ENCODE data around the gene SCUBE2.
A peak's percentile ranks its signal among the peaks of the same experiment; 100 is the strongest.
"Not testable (repeated sequence)": the region's sequence is repeated elsewhere in the genome, so short reads cannot be mapped to it uniquely, and the experiment has no call there.

SCUBE2 gene

DNA sequence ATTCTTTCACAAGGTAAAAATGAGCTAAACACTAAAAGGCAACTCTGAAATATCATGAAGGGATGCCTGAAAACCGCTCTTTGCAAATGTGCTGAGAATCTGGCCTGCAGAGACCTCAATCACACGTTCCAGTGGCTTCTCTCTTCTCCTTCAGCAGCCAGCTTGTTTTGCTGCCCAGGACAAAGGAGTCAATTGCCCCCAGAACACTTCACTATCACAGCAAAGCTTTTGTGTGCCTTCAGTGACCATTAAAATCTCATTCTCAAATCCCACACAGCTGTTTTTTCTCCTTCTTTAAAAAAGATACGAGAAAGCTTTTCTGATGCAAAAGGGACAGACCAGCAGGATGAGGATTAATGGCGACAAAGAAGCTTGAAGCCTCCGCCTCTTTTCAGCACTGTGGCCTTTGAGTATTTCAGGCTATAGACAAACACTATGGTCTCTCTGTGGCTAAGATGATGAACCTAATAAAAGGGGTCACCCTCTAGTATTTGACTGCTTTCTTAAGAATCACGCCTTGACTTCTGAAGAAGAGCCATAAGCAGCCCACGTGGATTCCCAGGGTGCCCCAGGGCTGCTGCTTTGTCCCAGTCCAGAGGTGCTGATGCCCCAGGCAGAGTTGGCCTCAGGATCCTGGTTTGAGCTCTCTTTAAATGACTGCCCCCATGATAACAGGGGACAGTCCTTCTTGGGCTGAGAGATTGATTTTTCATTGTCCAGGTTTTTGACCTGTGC, 54.2 kb downstream of the SCUBE2 start:
- no peak overlapping the region for H3K4me3 Mint-ChIP-seq
- H3K9me3 Mint-ChIP-seq = no peaks in the 10 kb centered on the region
- no peak overlapping the region for H3K27ac Mint-ChIP-seq
- H3K4me1 Mint-ChIP-seq (ENCODE audit: low read depth) = no peaks in the 10 kb centered on the region
- H3K36me3 Mint-ChIP-seq (ENCODE audit: low read depth) = no peaks in the 10 kb centered on the region
- DNase-seq (ENCODE audit: low spot score) = no peak
- peaks cover 10% of the 10 kb centered on the region for H3K27me3 Mint-ChIP-seq (ENCODE audit: low read depth)

DNA sequence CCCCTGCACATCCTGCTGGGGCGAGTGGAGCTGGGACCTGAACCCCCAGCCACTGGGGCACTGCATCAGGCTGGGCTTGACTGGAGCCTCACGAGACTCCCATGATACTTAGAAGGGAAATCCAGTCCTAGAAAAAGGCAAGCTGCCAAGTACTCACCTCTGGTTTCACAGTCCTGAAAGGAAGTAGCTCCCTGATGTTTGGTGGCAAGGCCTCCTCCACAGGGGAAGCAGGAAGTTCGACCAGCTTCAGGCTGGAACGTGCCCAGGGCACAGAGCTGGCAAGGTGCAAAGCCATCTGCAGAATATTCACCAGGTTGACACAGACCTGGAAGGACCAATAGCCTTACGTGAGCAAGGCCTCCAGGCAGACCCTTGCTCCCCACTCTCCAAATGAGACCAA, 60.8 kb downstream of the SCUBE2 start:
- Mint-ChIP-seq H3K4me1 (ENCODE audit: low read depth) (no peaks in the 10 kb centered on the region), H3K27ac (no peak overlapping the region), H3K4me3 (no peak overlapping the region), H3K36me3 (ENCODE audit: low read depth) (no peaks in the 10 kb centered on the region), H3K9me3 (no peaks in the 10 kb centered on the region), H3K27me3 (ENCODE audit: low read depth) (peaks cover 18% of the 10 kb centered on the region)
- DNase-seq (ENCODE audit: low spot score) = no peak

DNA sequence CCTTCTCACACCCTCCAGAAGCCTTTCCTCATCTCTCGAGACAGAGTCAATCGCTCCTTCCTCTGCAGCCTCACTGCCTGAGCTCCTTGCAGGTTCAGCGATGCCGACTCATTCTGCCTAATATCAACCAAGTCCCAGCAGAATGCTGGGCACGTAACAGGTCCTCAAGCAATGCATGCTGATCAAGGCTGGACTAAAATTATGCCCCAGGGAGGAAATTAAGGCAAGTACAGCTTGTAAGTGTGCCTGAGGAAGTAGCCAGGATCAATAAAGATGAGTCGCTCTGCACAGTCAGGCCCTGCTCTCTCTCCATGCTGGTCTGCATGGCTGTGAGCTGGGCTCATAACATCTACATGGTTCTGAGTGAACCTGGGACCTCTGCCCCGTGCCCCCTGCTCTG, 62.0 kb downstream of the SCUBE2 start:
- no peak for DNase-seq (ENCODE audit: low spot score)
- H3K9me3 Mint-ChIP-seq = no peaks in the 10 kb centered on the region
- H3K27me3 Mint-ChIP-seq (ENCODE audit: low read depth) = peaks cover 21% of the 10 kb centered on the region
- H3K4me3 Mint-ChIP-seq = no peak overlapping the region
- no peak overlapping the region for H3K27ac Mint-ChIP-seq
- H3K36me3 Mint-ChIP-seq (ENCODE audit: low read depth) = no peaks in the 10 kb centered on the region
- H3K4me1 Mint-ChIP-seq (ENCODE audit: low read depth) = no peaks in the 10 kb centered on the region

DNA sequence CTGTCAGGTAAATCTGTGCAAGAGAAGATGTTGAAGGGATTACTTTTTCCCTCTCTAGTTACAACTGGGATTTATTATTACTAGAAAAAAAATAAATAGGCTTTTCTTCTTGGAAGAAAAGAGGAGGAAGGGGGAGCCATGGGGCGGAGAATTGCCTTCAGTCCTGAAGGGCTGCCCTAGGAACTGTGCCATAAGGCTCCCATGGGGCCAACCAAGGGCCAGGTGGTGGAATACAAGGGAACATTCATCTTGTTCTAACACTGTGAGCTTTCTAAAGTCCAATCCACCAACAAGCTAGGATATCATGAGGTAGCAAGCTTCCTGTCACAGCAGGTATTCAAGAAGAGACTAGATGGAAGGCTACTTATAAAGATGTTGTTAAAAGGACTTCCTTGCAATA, 62.8 kb downstream of the SCUBE2 start:
- Mint-ChIP-seq H3K27ac (no peak overlapping the region), H3K36me3 (ENCODE audit: low read depth) (no peaks in the 10 kb centered on the region), H3K27me3 (ENCODE audit: low read depth) (peaks cover 21% of the 10 kb centered on the region), H3K4me1 (ENCODE audit: low read depth) (no peaks in the 10 kb centered on the region), H3K4me3 (no peak overlapping the region), H3K9me3 (no peaks in the 10 kb centered on the region)
- DNase-seq (ENCODE audit: low spot score) = no peak

DNA sequence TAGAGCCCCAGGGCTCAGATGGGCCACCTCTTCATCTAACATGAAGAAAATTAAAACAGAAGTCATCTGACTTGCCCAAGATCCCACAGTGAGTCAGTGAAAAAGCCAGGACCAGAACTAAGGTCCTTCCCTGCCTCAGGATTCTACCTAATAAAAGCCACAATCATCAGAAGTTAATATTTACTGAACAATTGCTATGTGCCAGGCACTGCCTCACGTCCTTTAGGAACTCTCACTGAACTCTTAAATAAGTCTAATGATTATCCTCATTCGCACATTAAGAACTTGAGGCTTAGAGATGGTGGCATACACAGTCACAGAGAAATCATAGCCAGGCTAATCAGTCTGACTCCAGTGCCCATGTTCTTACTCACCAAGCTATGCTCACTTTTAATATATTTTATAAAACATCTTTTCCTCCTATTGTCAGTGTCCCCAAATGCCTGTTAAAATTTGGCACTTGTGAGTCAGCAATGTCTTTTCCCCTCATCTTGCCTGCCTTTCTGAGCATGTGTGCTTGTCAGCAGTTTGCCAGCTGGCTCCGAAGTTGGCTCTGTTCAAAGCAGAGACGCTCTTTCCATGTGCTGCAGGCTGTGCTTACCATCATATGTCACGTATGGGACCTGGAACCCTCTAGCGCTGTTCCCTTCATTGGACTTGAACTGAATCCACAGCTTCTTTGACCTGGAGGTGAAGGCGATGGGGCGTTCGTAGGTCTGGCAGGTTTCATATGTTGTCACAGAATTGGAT, 66.1 kb downstream of the SCUBE2 start:
- H3K36me3 Mint-ChIP-seq (ENCODE audit: low read depth) = no peaks in the 10 kb centered on the region
- H3K9me3 Mint-ChIP-seq = no peaks in the 10 kb centered on the region
- no peak overlapping the region for H3K27ac Mint-ChIP-seq
- H3K4me1 Mint-ChIP-seq (ENCODE audit: low read depth) = peaks cover 12% of the 10 kb centered on the region
- DNase-seq (ENCODE audit: low spot score) = no peak
- no peak overlapping the region for H3K4me3 Mint-ChIP-seq
- peaks cover 34% of the 10 kb centered on the region for H3K27me3 Mint-ChIP-seq (ENCODE audit: low read depth)

DNA sequence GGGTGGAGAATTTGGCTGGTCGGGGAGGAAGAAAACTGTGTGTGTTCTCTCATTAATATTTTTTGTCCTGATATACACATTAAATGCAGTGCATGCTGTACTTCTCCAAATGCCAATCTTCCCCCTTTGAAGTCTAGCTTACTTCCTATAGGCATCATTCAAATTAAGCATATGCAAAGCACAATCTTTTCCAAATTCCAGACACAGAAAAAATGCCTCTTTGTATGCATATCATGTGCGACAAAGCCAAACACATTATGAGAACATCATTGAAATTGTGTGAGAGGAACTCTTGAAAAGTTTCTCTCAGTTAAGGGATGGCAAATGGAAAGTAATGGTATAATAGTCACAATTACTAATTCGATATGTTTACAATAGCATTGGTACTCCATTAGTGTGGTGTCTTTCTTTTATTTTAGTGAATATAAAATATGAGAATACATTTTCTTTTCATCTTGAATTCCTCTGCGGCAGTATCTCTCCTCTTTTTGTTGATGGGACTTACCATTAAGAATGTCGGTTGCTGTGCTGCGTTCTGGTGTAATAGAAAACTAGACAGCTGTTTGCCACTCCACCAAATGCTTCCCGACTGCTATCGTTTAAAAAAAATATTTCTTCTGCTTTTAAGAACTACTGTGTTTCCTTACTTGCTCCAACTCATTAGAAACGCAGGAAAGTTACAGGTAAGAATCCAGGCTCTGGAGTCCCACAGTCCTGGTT, 68.3 kb downstream of the SCUBE2 start:
- no peaks in the 10 kb centered on the region for H3K36me3 Mint-ChIP-seq (ENCODE audit: low read depth)
- H3K4me3 Mint-ChIP-seq = no peak overlapping the region
- H3K4me1 Mint-ChIP-seq (ENCODE audit: low read depth) = peaks cover 13% of the 10 kb centered on the region
- no peak overlapping the region for H3K27ac Mint-ChIP-seq
- no peaks in the 10 kb centered on the region for H3K9me3 Mint-ChIP-seq
- no peak for DNase-seq (ENCODE audit: low spot score)
- peaks cover 25% of the 10 kb centered on the region for H3K27me3 Mint-ChIP-seq (ENCODE audit: low read depth)

DNA sequence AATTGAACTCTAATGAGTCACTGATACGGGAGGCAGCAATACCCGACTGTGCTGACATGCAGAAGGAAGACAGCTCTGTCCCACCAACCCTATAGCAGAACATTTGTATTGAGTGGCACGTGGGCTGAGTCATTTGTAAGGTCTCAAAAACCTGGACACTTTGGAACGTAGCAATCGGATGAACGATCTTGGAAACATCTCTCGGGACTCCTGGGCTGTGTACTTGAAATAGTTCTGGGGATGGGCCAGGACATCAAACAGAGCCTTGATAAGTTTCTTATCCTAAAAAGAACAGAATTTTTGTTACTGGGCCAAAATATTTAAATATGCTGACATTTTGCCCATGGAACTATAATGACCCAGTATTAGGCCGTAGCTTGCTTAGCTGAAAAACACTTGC, 70.5 kb downstream of the SCUBE2 start:
- no peaks in the 10 kb centered on the region for H3K36me3 Mint-ChIP-seq (ENCODE audit: low read depth)
- no peak overlapping the region for H3K4me3 Mint-ChIP-seq
- no peaks in the 10 kb centered on the region for H3K9me3 Mint-ChIP-seq
- peaks cover 30% of the 10 kb centered on the region for H3K4me1 Mint-ChIP-seq (ENCODE audit: low read depth)
- H3K27me3 Mint-ChIP-seq (ENCODE audit: low read depth) = peaks cover 25% of the 10 kb centered on the region
- H3K27ac Mint-ChIP-seq = no peak overlapping the region
- no peak for DNase-seq (ENCODE audit: low spot score)

DNA sequence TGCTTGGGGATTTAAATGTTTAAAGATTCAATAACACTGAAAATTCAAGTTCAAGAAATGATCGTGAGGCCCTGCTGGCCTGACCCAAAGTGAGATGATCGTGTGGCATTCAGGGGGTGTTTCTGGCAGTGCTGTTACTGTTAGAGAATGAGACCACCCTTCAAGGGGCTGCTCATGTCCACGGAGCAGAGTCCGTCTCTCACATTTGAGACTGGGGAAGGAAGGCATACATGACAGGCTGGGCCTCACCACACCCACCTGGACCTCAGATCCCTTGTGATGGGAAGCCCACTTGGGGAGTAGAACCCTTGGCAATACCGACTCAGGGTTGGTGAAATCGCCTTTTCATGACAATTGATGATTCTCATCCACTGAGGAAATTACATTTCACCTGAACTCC, 71.5 kb downstream of the SCUBE2 start:
- Mint-ChIP-seq H3K4me1 (ENCODE audit: low read depth) (peaks cover 36% of the 10 kb centered on the region), H3K9me3 (no peaks in the 10 kb centered on the region), H3K4me3 (no peak overlapping the region)

DNA sequence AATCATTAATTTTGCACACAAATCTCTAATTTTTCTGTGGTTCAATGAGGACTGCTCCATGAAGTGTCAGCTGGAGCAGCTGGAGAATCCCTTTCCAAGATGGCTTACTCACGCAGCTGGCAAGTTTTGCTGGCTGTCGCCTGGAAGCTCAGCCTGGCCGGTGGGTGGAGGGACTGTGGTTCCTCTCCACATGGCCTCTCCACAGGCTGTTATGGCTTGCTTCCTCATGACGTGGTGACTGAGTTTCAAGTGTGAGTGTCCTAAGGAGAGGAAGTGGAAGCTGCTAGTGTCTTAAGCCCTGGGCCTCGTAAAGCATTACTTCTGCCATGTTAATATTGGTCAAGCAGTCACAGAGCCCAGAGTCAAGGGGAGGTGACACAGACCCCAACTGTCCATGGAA, 73.6 kb downstream of the SCUBE2 start:
- DNase-seq (ENCODE audit: low spot score) = no peak
- H3K9me3 Mint-ChIP-seq = no peaks in the 10 kb centered on the region
- peaks cover 15% of the 10 kb centered on the region for H3K27me3 Mint-ChIP-seq (ENCODE audit: low read depth)
- no peak overlapping the region for H3K27ac Mint-ChIP-seq
- H3K4me3 Mint-ChIP-seq = no peak overlapping the region
- H3K4me1 Mint-ChIP-seq (ENCODE audit: low read depth) = peaks cover 33% of the 10 kb centered on the region
- no peaks in the 10 kb centered on the region for H3K36me3 Mint-ChIP-seq (ENCODE audit: low read depth)

More for the DNA sequence above, 71.5 kb downstream of the SCUBE2 start:
- no peak overlapping the region for H3K27ac Mint-ChIP-seq
- DNase-seq (ENCODE audit: low spot score) = no peak
- no peaks in the 10 kb centered on the region for H3K36me3 Mint-ChIP-seq (ENCODE audit: low read depth)
- H3K27me3 Mint-ChIP-seq (ENCODE audit: low read depth) = peaks cover 23% of the 10 kb centered on the region

DNA sequence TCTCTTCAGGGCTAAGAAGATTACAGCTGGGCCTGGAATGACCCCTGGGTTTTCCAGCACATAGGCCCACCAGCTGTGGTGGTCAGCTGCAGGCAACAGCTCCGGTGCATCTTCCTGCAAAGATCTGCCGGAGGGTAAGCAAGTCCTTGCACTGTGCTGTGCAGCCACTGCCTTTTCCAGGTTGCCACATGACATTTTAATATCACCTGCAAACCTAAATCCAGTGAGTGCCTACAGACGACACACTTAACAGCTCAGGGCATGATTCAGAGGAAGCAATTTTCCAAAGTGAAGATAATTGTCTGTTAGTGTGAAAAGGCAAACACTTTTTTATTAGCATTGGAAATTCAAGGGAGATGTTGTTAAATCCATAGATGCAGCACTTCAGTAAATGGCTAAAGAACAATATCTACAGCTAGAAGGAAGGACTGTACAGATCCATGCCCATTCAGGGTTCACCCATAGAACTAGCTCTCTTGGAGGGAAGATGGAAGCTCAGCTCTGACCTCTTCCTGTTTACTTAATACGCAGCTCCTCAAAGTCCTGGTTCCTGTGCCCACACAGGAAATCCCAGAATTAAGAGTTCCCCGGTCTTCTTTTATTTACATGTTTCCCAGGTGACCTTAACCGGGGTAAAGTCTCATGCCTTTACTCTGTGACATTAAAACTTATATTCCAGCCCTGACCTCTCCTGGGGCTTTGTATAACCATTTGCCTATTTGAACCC, 74.3 kb downstream of the SCUBE2 start:
- Mint-ChIP-seq H3K27ac (no peak overlapping the region), H3K9me3 (no peaks in the 10 kb centered on the region), H3K27me3 (ENCODE audit: low read depth) (peaks cover 11% of the 10 kb centered on the region), H3K4me3 (peak overlapping the region; percentile 8), H3K36me3 (ENCODE audit: low read depth) (no peaks in the 10 kb centered on the region), H3K4me1 (ENCODE audit: low read depth) (peaks cover 26% of the 10 kb centered on the region)
- DNase-seq (ENCODE audit: low spot score) = no peak

DNA sequence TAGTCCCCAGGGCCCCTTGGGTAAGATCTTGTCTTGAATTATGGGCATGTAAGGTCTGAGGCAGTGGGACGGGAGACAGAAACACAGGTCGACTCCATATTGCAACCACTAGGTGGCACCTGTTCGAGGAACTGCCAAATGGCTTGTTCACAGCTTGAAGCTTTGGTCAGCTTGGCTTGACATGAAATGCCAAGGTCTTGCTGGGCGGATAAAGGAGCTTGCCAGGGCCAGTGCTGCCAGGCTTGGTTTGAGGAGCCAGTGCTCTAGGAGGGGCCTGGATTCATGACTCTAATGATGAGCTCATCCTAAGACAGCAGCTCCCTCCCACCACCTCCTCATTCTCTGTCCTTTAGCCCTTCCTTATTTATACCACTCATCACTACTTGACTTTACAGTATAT, 75.7 kb downstream of the SCUBE2 start:
- Mint-ChIP-seq H3K36me3 (ENCODE audit: low read depth) (no peaks in the 10 kb centered on the region), H3K27me3 (ENCODE audit: low read depth) (peaks cover 17% of the 10 kb centered on the region), H3K4me1 (ENCODE audit: low read depth) (peaks cover 23% of the 10 kb centered on the region), H3K4me3 (no peak overlapping the region), H3K9me3 (no peaks in the 10 kb centered on the region), H3K27ac (no peak overlapping the region)
- DNase-seq (ENCODE audit: low spot score) = peak; percentile 52

DNA sequence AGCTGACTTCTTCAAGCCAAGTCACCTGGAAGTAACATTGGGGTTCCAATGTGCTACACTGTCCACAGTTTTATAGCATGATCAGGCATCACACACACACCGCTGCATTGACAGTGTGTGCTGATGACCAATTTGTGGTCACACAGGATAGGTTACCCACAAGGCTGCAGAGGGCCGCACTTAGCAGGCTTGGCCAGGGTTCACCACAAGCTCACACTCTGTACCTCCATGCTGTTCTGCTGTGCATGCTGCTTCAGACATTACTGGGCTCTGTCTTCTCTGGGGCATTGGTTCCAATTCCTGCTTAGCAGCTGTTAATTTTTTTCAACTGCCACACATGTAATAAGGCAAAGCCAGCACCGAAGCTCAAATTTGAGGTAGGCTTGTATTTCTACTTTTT, 76.6 kb downstream of the SCUBE2 start:
- Mint-ChIP-seq H3K9me3 (no peaks in the 10 kb centered on the region), H3K4me3 (no peak overlapping the region), H3K4me1 (ENCODE audit: low read depth) (peaks cover 23% of the 10 kb centered on the region), H3K27me3 (ENCODE audit: low read depth) (peaks cover 26% of the 10 kb centered on the region), H3K36me3 (ENCODE audit: low read depth) (no peaks in the 10 kb centered on the region), H3K27ac (no peak overlapping the region)
- no peak for DNase-seq (ENCODE audit: low spot score)

DNA sequence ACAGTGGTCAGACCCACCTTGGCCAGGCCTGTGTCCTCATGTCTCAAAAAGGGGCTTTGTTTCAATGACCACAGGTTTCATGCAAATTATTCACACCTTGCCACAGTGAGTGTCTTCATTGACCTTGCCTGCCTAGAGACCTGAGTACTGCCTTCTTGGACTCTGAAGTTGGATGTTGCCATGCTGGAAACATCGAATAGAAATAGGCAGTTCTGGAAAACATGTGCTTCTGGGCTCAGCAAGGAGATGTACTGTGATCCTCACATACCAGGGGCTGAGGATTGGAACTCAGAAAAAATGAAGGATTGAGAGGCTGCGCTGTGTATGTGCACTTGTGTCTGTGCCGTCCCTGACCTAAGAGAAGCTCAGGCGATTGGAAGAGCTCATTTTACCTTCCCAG, 78.0 kb downstream of the SCUBE2 start:
- H3K27me3 Mint-ChIP-seq (ENCODE audit: low read depth) = peaks cover 32% of the 10 kb centered on the region
- no peak overlapping the region for H3K4me3 Mint-ChIP-seq

DNA sequence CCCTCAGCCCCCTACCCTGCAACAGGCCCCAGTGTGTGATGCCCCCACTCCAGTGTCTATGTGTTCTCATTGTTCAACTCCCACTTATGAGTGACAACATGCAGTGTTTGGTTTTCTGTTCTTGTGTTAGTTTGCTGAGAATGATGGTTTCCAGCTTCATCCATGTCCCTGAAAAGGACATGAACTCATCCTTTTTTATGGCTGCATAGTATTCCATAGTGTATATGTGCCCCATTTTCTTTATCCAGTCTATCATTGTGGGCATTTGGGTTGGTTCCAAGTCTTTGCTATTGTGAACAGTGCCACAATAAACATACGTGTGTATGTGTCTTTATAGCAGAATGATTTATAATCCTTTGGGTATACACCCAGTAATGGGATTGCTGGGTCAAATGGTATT, 81.9 kb downstream of the SCUBE2 start:
- not testable (repeated sequence) for H3K9me3 Mint-ChIP-seq; DNase-seq (ENCODE audit: low spot score); H3K4me1 Mint-ChIP-seq (ENCODE audit: low read depth); H3K27ac Mint-ChIP-seq; H3K4me3 Mint-ChIP-seq; H3K36me3 Mint-ChIP-seq (ENCODE audit: low read depth)
- H3K27me3 Mint-ChIP-seq (ENCODE audit: low read depth) = peaks cover 69% of the 10 kb centered on the region

More for the DNA sequence above, 78.0 kb downstream of the SCUBE2 start:
- H3K4me1 Mint-ChIP-seq (ENCODE audit: low read depth) = peaks cover 23% of the 10 kb centered on the region
- H3K27ac Mint-ChIP-seq = no peak overlapping the region
- no peaks in the 10 kb centered on the region for H3K36me3 Mint-ChIP-seq (ENCODE audit: low read depth)
- no peaks in the 10 kb centered on the region for H3K9me3 Mint-ChIP-seq
- no peak for DNase-seq (ENCODE audit: low spot score)
